ENCODE measurements around the gene SOD3.

DNA sequence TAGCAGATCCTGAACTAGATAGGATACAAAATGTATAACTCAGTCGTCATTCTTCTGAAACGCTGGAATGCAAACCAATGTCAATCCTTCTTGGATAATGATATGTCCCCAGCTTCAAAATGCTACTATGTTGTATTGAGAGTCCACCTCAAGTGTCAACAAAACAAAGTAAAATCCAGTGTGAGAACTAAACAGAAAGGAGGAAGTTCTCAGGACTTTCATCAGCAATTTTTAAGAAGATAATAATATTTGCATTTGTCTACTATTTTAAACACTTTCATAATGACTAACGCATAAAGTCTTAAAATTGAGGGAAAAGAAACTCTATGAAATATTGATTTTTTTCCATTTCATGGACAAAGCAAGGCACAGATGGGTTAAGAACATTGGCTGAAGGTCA lies 36.3 kb downstream of the SOD3 start:
- TF ChIP-seq, protein P1, sequence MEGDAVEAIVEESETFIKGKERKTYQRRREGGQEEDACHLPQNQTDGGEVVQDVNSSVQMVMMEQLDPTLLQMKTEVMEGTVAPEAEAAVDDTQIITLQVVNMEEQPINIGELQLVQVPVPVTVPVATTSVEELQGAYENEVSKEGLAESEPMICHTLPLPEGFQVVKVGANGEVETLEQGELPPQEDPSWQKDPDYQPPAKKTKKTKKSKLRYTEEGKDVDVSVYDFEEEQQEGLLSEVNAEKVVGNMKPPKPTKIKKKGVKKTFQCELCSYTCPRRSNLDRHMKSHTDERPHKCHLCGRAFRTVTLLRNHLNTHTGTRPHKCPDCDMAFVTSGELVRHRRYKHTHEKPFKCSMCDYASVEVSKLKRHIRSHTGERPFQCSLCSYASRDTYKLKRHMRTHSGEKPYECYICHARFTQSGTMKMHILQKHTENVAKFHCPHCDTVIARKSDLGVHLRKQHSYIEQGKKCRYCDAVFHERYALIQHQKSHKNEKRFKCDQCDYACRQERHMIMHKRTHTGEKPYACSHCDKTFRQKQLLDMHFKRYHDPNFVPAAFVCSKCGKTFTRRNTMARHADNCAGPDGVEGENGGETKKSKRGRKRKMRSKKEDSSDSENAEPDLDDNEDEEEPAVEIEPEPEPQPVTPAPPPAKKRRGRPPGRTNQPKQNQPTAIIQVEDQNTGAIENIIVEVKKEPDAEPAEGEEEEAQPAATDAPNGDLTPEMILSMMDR (IDR thresholded peaks at IDR 0.05): no peak
- TF ChIP-seq POLR2A (IDR thresholded peaks at IDR 0.05): no peak

Measured in gastroesophageal sphincter (tissue), 3 donors.